Naive thymus-derived CD4-positive, alpha-beta T cell (primary cell): Measurements from ENCODE around the gene SH3TC1. TPM values are rescaled to one million over a fixed set of nuclear protein-coding genes. Genes with fewer than 3 reads are reported as not detected.

Experiments used
- ATAC-seq: fragments of 150-1000 bp; cut with Tn5 transposase; 2 replicates; pipeline ENCODE4 v1.10.0; 2021; ENCODE audit warnings: mild to moderate bottlenecking, moderate library complexity
- CTCF ChIA-PET: fragments of 350-600 bp; sonication (Branson Sonifier 250); formaldehyde crosslinking; loops from one replicate; lab custom pipeline; 2021; ENCODE audit warnings: antibody characterized with exemption; lab: Charles Lee
- POLR2A ChIA-PET: fragments of 350-600 bp; sonication (Branson Sonifier 250); formaldehyde crosslinking; loops from one replicate; lab custom pipeline; 2021; ENCODE audit warnings: antibody characterized with exemption, inconsistent platforms; lab: Charles Lee
- DNase-seq, 9 donors: peaks; one replicate each; pipeline versions ENCODE4 v3.0.0 to v3.0.0-alpha.2; 2020 to 2022; ENCODE audit warnings: mixed read lengths in 1 of 9
- H3K27ac ChIP-seq: one replicate; pipeline ENCODE4 v1.7.0; 2013; ENCODE audit warnings: mild to moderate bottlenecking, low read depth, low read length, moderate library complexity
- H3K27me3 ChIP-seq, 2 donors: one replicate each; pipeline ENCODE4 v1.7.0; 2013; ENCODE audit warnings: low read length in 2 of 2, mild to moderate bottlenecking in 2 of 2, moderate library complexity in 2 of 2; ENCODE audit not compliant: control insufficient read depth in 2 of 2, insufficient read depth in 2 of 2
- H3K36me3 ChIP-seq, 3 experiments: 1 replicate in 2 of 3; 2 replicates in 1 of 3; pipeline ENCODE4 v1.7.0; 2013; ENCODE audit warnings: low read length in 3 of 3, mild to moderate bottlenecking in 3 of 3, moderate library complexity in 1 of 3; ENCODE audit not compliant: insufficient read depth in 3 of 3, control insufficient read depth in 2 of 3
- H3K4me1 ChIP-seq, 2 donors: one replicate each; pipeline ENCODE4 v1.7.0; 2013; ENCODE audit warnings: low read length in 2 of 2, mild to moderate bottlenecking in 2 of 2, moderate library complexity in 1 of 2; ENCODE audit not compliant: control insufficient read depth in 2 of 2, insufficient read depth in 2 of 2
- H3K4me3 ChIP-seq: 2 replicates; pipeline ENCODE4 v1.7.0; 2013; ENCODE audit warnings: mild to moderate bottlenecking, low read length
- H3K9me3 ChIP-seq, 3 experiments: 1 replicate in 2 of 3; 2 replicates in 1 of 3; pipeline ENCODE4 v1.7.0; 2013; ENCODE audit warnings: low read length in 3 of 3; ENCODE audit not compliant: control insufficient read depth in 2 of 3
- H3K27ac Mint-ChIP-seq, 9 donors: one replicate each; pipeline ENCODE4 v1.8.0; 2020 to 2022; ENCODE audit warnings: mixed read lengths in 9 of 9, mild to moderate bottlenecking in 8 of 9, moderate library complexity in 5 of 9, inconsistent platforms in 2 of 9
- H3K27me3 Mint-ChIP-seq, 5 donors: one replicate each; pipeline ENCODE4 v1.8.0; 2021 to 2022; ENCODE audit warnings: mixed read lengths in 5 of 5, mild to moderate bottlenecking in 1 of 5
- H3K36me3 Mint-ChIP-seq, 5 donors: one replicate each; pipeline ENCODE4 v1.8.0; 2020 to 2022; ENCODE audit warnings: mixed read lengths in 5 of 5, mild to moderate bottlenecking in 3 of 5, inconsistent platforms in 1 of 5
- H3K4me1 Mint-ChIP-seq, 7 donors: one replicate each; pipeline ENCODE4 v1.8.0; 2020 to 2022; ENCODE audit warnings: mixed read lengths in 7 of 7, mild to moderate bottlenecking in 3 of 7, inconsistent platforms in 1 of 7
- H3K4me3 Mint-ChIP-seq, 10 donors: one replicate each; pipeline ENCODE4 v1.8.0; 2020 to 2022; ENCODE audit warnings: mild to moderate bottlenecking in 10 of 10, mixed read lengths in 10 of 10, moderate library complexity in 6 of 10, inconsistent platforms in 2 of 10
- H3K9me3 Mint-ChIP-seq, 11 donors: one replicate each; pipeline ENCODE4 v1.8.0; 2020 to 2022; ENCODE audit warnings: mixed read lengths in 11 of 11, mild to moderate bottlenecking in 4 of 11, inconsistent platforms in 1 of 11, moderate library complexity in 1 of 11
- intact Hi-C, 2 donors: fragments of 100-400 bp; cut with micrococcal nuclease; formaldehyde crosslinking; loops; one replicate each; pipeline ENCODE4 v1.15.1; 2023
- polyA plus RNA-seq, 2 donors: library from polyadenylated mRNA; unstranded; fragments of 300-500 nt; fragmentation: Illumina TruSeq; gene quantifications; one replicate each; pipeline ENCODE4 v1.2.3, GENCODE V29; 2021
- total RNA-seq, 6 experiments: library from RNA in 5 of 6; stranded (reverse) in 5 of 6; gene quantifications; 1 replicate in 5 of 6; 2 replicates in 1 of 6; pipeline ENCODE4 v1.2.3 and lab custom pipeline; 2021 to 2026

Gene SH3TC1
- total and polyA plus RNA-seq, 7 experiments from 2014 or later: 6.5 to 120 (median 34.9) TPM

GRCh38 chr4:8176547-8177399 is 22.3 kb upstream of the SH3TC1 start:
- no peaks in the 10 kb centered on the region for H3K36me3 ChIP-seq
- Mint-ChIP-seq H3K27ac (peak overlapping the region in 2 of 9 donors; percentile 48 to 49), H3K4me3 (no peak overlapping the region), H3K36me3 (no peaks in the 10 kb centered on the region), H3K9me3 (no peaks in the 10 kb centered on the region), H3K4me1 (peaks cover 0 to 5% (median 0%) of the 10 kb centered on the region in 7 donors), H3K27me3 (peaks cover 0 to under 1% (median 0%) of the 10 kb centered on the region in 5 donors)
- peak in 7 of 9 donors; percentile 37 to 60 (median 54) for DNase-seq
- no peak overlapping the region for H3K4me3 ChIP-seq
- no peak overlapping the region for H3K27ac ChIP-seq
- H3K4me1 ChIP-seq: no peaks in the 10 kb centered on the region
- ATAC-seq: peak; percentile 89
- CTCF ChIA-PET: interaction anchor here (0.6 to 2.4 kb wide), 17 partner anchors 11 to 292 kb away, joined by 3 to 15 read pairs (median 3); partner anchors contain the start of genes ABLIM2 and SH3TC1
- POLR2A ChIA-PET: no interaction called here
- no peaks in the 10 kb centered on the region for H3K27me3 ChIP-seq
- H3K9me3 ChIP-seq: no peaks in the 10 kb centered on the region
- intact Hi-C loops: loop anchor here (1.0 to 2.0 kb wide), 4 partner anchors 16 to 227 kb away; no protein-coding TSS in a partner anchor

- H3K9me3 Mint-ChIP-seq: no peaks in the 10 kb centered on the region
- intact Hi-C loops: loop anchor here in 1 of 2 donors (1.0 to 2.0 kb wide), 3 partner anchors 15 to 226 kb away; no protein-coding TSS in a partner anchor
- no peak for DNase-seq
- H3K4me1 ChIP-seq: no peaks in the 10 kb centered on the region
- no peak overlapping the region for H3K27ac ChIP-seq
- ChIA-PET CTCF (interaction anchor here (0.9 to 2.4 kb wide), 9 partner anchors 10 to 231 kb away, joined by 3 to 15 read pairs (median 4); partner anchors contain the start of gene SH3TC1), POLR2A (no interaction called here)
- no peaks in the 10 kb centered on the region for H3K9me3 ChIP-seq
- H3K4me1 Mint-ChIP-seq: peaks cover 0 to 2% (median 0%) of the 10 kb centered on the region in 7 donors
- ATAC-seq: no peak
- H3K27ac Mint-ChIP-seq: no peak overlapping the region
- H3K4me3 Mint-ChIP-seq: no peak overlapping the region
- no peaks in the 10 kb centered on the region for H3K27me3 ChIP-seq
- no peaks in the 10 kb centered on the region for H3K36me3 Mint-ChIP-seq
- no peak overlapping the region for H3K4me3 ChIP-seq
- H3K36me3 ChIP-seq: no peaks in the 10 kb centered on the region
- H3K27me3 Mint-ChIP-seq: no peaks in the 10 kb centered on the region
Observed at GRCh38 chr4:8177552-8177951, 21.5 kb upstream of the SH3TC1 start.

- Mint-ChIP-seq H3K9me3 (no peaks in the 10 kb centered on the region), H3K4me1 (peaks cover 0 to 2% (median 0%) of the 10 kb centered on the region in 7 donors), H3K27ac (no peak overlapping the region), H3K27me3 (no peaks in the 10 kb centered on the region), H3K36me3 (no peaks in the 10 kb centered on the region), H3K4me3 (no peak overlapping the region)
- no peaks in the 10 kb centered on the region for H3K9me3 ChIP-seq
- DNase-seq (no peak), ATAC-seq (no peak)
- ChIA-PET CTCF (interaction anchor here (2.4 kb wide), 1 partner anchor 225 kb away, joined by 15 read pairs; no protein-coding TSS in a partner anchor), POLR2A (no interaction called here)
- no peaks in the 10 kb centered on the region for H3K4me1 ChIP-seq
- no peaks in the 10 kb centered on the region for H3K27me3 ChIP-seq
- H3K4me3 ChIP-seq: no peak overlapping the region
- H3K27ac ChIP-seq: no peak overlapping the region
- H3K36me3 ChIP-seq: no peaks in the 10 kb centered on the region
- intact Hi-C loops: loop anchor here in 1 of 2 donors (1.0 to 2.0 kb wide), 3 partner anchors 14 to 225 kb away; no protein-coding TSS in a partner anchor
Observed at GRCh38 chr4:8177956-8178355, 21.1 kb upstream of the SH3TC1 start.

GRCh38 chr4:8179074-8179473 is 20.0 kb upstream of the SH3TC1 start:
- Histone ChIP-seq H3K27me3 (no peaks in the 10 kb centered on the region), H3K4me1 (no peaks in the 10 kb centered on the region), H3K36me3 (no peaks in the 10 kb centered on the region), H3K4me3 (no peak overlapping the region), H3K9me3 (no peaks in the 10 kb centered on the region), H3K27ac (no peak overlapping the region)
- no peak overlapping the region for H3K4me3 Mint-ChIP-seq
- POLR2A ChIA-PET: no interaction called here
- ATAC-seq: no peak
- no peaks in the 10 kb centered on the region for H3K9me3 Mint-ChIP-seq
- H3K4me1 Mint-ChIP-seq: peaks cover 0 to 2% (median 0%) of the 10 kb centered on the region in 7 donors
- CTCF ChIA-PET: interaction anchor here (0.6 to 1.3 kb wide), 2 partner anchors 269 to 521 kb away, joined by 4 read pairs; no protein-coding TSS in a partner anchor
- H3K27me3 Mint-ChIP-seq: no peaks in the 10 kb centered on the region
- H3K36me3 Mint-ChIP-seq: no peaks in the 10 kb centered on the region
- intact Hi-C loops: no loop called here
- DNase-seq: no peak
- H3K27ac Mint-ChIP-seq: no peak overlapping the region

- Mint-ChIP-seq H3K27ac (no peak overlapping the region), H3K4me1 (peaks cover 0 to 2% (median 0%) of the 10 kb centered on the region in 7 donors), H3K4me3 (no peak overlapping the region), H3K27me3 (no peaks in the 10 kb centered on the region), H3K9me3 (no peaks in the 10 kb centered on the region), H3K36me3 (no peaks in the 10 kb centered on the region)
- Histone ChIP-seq H3K4me1 (no peaks in the 10 kb centered on the region), H3K4me3 (no peak overlapping the region), H3K27me3 (no peaks in the 10 kb centered on the region), H3K9me3 (no peaks in the 10 kb centered on the region), H3K27ac (no peak overlapping the region), H3K36me3 (no peaks in the 10 kb centered on the region)
- ChIA-PET CTCF (interaction anchor here (1.3 kb wide), 1 partner anchor 268 kb away, joined by 4 read pairs; no protein-coding TSS in a partner anchor), POLR2A (no interaction called here)
- intact Hi-C loops: no loop called here
- no peak for DNase-seq
- no peak for ATAC-seq
Observed at GRCh38 chr4:8179771-8180170, 19.3 kb upstream of the SH3TC1 start.

- intact Hi-C loops: no loop called here
- H3K36me3 Mint-ChIP-seq: no peaks in the 10 kb centered on the region
- H3K27me3 Mint-ChIP-seq: no peaks in the 10 kb centered on the region
- DNase-seq: no peak
- ChIA-PET POLR2A (no interaction called here), CTCF (interaction anchor here (1.3 kb wide), 1 partner anchor 268 kb away, joined by 4 read pairs; no protein-coding TSS in a partner anchor)
- Histone ChIP-seq H3K4me1 (no peaks in the 10 kb centered on the region), H3K27me3 (no peaks in the 10 kb centered on the region), H3K4me3 (no peak overlapping the region), H3K27ac (no peak overlapping the region), H3K9me3 (no peaks in the 10 kb centered on the region), H3K36me3 (no peaks in the 10 kb centered on the region)
- no peak overlapping the region for H3K27ac Mint-ChIP-seq
- H3K4me3 Mint-ChIP-seq: no peak overlapping the region
- peaks cover 0 to 2% (median 0%) of the 10 kb centered on the region in 7 donors for H3K4me1 Mint-ChIP-seq
- H3K9me3 Mint-ChIP-seq: no peaks in the 10 kb centered on the region
- ATAC-seq: no peak
Observed at GRCh38 chr4:8180310-8181093, 18.6 kb upstream of the SH3TC1 start.
